PFSK-1 (cell line): ENCODE results near the gene KATNAL1.
A peak's percentile ranks its signal among the peaks of the same experiment; 100 is the strongest.

Experiments
- FOXP2 ChIP-seq: optimal IDR thresholded peaks from 2 replicates; pipeline ENCODE3; 2011; ENCODE audit warnings: borderline replicate concordance, control low read depth, inconsistent platforms; ENCODE audit not compliant: insufficient read depth; ENCODE audit errors: extremely low read length, extremely low read depth
- POLR2AphosphoS5 ChIP-seq: IDR thresholded peaks from 2 replicates; pipeline ENCODE4 v1.6.1; 2012; ENCODE audit warnings: low read depth, mild to moderate bottlenecking, control low read depth, low read length, moderate library complexity
- SIN3A ChIP-seq: IDR thresholded peaks from 2 replicates; pipeline ENCODE4 v1.6.1; 2012; ENCODE audit warnings: mild to moderate bottlenecking, low read length, moderate library complexity, borderline replicate concordance; ENCODE audit not compliant: insufficient read depth
- TAF1 ChIP-seq: IDR thresholded peaks from 2 replicates; pipeline ENCODE4 v1.6.1; 2012; ENCODE audit warnings: low read length, control low read depth, borderline replicate concordance; ENCODE audit not compliant: insufficient read depth
- TF ChIP-seq, protein P1 (sequence below), 2 experiments: IDR thresholded peaks; 2 replicates each; pipeline versions ENCODE4 v1.6.1 to v1.8.0; 2011 to 2012; ENCODE audit warnings: low read depth in 2 of 2, low read length in 2 of 2, control low read depth in 1 of 2, inconsistent platforms in 1 of 2, mild to moderate bottlenecking in 1 of 2, moderate library complexity in 1 of 2; ENCODE audit not compliant: insufficient read depth in 1 of 2

The KATNAL1 gene

DNA sequence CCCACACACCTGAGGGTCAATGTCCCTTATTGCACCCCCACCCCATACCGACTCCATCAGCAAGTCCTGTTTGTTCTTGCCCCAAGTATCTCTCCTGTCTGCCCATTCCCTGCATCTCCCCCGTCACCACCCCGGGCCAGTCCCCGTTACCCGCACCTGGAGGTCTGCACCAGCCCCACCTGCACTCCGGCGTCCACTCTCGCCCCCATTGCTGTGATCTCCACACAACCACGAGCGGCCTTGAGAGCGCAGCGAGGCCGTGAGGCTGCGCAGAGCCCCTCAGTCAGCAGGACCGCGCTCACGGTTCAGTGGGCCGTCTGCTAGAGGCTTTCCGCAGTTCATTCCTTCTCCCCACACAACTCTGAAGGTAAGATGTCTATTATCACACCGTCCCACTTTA is 152.8 kb downstream of the KATNAL1 start:
- TF ChIP-seq TAF1: no peak
- TF ChIP-seq FOXP2: no peak
- TF ChIP-seq, protein P1, sequence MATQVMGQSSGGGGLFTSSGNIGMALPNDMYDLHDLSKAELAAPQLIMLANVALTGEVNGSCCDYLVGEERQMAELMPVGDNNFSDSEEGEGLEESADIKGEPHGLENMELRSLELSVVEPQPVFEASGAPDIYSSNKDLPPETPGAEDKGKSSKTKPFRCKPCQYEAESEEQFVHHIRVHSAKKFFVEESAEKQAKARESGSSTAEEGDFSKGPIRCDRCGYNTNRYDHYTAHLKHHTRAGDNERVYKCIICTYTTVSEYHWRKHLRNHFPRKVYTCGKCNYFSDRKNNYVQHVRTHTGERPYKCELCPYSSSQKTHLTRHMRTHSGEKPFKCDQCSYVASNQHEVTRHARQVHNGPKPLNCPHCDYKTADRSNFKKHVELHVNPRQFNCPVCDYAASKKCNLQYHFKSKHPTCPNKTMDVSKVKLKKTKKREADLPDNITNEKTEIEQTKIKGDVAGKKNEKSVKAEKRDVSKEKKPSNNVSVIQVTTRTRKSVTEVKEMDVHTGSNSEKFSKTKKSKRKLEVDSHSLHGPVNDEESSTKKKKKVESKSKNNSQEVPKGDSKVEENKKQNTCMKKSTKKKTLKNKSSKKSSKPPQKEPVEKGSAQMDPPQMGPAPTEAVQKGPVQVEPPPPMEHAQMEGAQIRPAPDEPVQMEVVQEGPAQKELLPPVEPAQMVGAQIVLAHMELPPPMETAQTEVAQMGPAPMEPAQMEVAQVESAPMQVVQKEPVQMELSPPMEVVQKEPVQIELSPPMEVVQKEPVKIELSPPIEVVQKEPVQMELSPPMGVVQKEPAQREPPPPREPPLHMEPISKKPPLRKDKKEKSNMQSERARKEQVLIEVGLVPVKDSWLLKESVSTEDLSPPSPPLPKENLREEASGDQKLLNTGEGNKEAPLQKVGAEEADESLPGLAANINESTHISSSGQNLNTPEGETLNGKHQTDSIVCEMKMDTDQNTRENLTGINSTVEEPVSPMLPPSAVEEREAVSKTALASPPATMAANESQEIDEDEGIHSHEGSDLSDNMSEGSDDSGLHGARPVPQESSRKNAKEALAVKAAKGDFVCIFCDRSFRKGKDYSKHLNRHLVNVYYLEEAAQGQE (IDR thresholded peaks at IDR 0.05; ENCODE audit: insufficient read depth in 1 of 2, low read depth in 2 of 2, low read length in 2 of 2): no peak
- TF ChIP-seq POLR2AphosphoS5: no peak
- no peak for TF ChIP-seq SIN3A

GRCh38 chr13:30153545-30154426 is 153.6 kb downstream of the KATNAL1 start:
- no peak for TF ChIP-seq FOXP2
- TF ChIP-seq SIN3A: no peak
- no peak for TF ChIP-seq POLR2AphosphoS5
- TF ChIP-seq TAF1: no peak
- TF ChIP-seq, protein P1 (IDR thresholded peaks at IDR 0.05; ENCODE audit: insufficient read depth in 1 of 2, low read depth in 2 of 2, low read length in 2 of 2): peak; percentile 86 to 90
